BLaER1 treated with 17β-estradiol and CSF1 and Interleukin-3, amounts not matched to agents 10 nM and 100 nM (cell line): ENCODE results near the gene DNAJC18.

Experiments used
- H3K27ac ChIP-seq, 11 experiments: shearing (Covaris generic); formaldehyde crosslinking; 2 replicates each; pipeline ENCODE4 v1.8.1; 2022
- H3K27me3 ChIP-seq, 11 experiments: shearing (Covaris generic); formaldehyde crosslinking; 2 replicates each; pipeline ENCODE4 v1.8.1; 2022
- H3K36me3 ChIP-seq, 11 experiments: shearing (Covaris generic); formaldehyde crosslinking; 2 replicates each; pipeline ENCODE4 v1.8.1; 2022
- H3K4me1 ChIP-seq, 10 experiments: shearing (Covaris generic); formaldehyde crosslinking; 2 replicates each; pipeline ENCODE4 v1.8.1; 2022
- H3K4me2 ChIP-seq, 11 experiments: shearing (Covaris generic); formaldehyde crosslinking; 2 replicates each; pipeline ENCODE4 v1.8.1; 2022
- H3K4me3 ChIP-seq, 10 experiments: shearing (Covaris generic); formaldehyde crosslinking; 2 replicates each; pipeline ENCODE4 v1.8.1; 2022
- H3K9ac ChIP-seq, 11 experiments: shearing (Covaris generic); formaldehyde crosslinking; 2 replicates each; pipeline ENCODE4 v1.8.1; 2022
- H3K9me3 ChIP-seq, 11 experiments: shearing (Covaris generic); formaldehyde crosslinking; replicated peaks in 1 of 11; 2 replicates each; pipeline ENCODE4 v1.8.1; 2022
- H4K20me1 ChIP-seq, 11 experiments: shearing (Covaris generic); formaldehyde crosslinking; 2 replicates each; pipeline ENCODE4 v1.8.1; 2022
- Cebpa-rat ChIP-seq, 11 experiments: shearing (Covaris generic); IDR thresholded peaks; 2 replicates each; pipeline ENCODE4 v1.8.1; 2022

Gene DNAJC18

DNA sequence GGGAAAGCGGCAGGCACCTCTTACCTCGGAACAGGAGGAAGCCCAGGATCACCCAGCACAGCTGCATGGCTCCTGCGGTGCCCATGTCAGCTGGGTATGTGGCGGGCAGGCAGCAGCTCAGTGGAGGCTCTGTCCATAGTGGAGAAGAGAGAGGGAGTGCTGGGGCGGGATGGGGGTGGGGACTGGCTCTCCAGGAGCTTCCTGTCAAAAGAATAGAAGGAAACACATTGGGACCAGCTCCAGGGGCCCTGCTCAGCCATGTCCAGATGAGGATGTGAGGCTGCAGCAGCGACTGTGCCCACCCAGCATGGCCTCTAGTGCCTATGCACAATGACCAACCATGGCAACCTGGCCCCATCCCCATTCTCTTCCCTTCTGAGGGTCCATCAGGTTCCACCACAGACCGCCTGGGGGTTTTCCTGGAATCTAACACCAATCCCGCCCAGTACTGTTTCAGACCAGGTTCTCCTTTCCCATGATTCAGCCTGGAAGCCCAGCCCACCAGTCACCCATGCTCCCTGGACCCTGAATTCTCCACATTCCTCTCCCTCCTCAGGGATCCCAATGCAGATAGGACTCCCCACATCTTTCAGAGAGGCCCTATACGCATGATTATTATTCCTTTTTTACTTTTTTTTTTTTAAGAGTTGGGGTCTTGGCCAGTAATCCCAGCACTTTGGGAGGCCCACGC lies 23.4 kb upstream of the DNAJC18 start, which contains the start of gene ECSCR:
ECSCR (minus strand) TSS at position 158 of the 691 bp plus-strand sequence; CDS start at position 85, 73 bp downstream.
- Histone ChIP-seq H3K4me2 (peak within 1 kb of the TSS in 5 of 11 experiments; percentile 28 to 62 (median 46); a peak in 10 of 22 replicates), H3K4me1 (peaks cover 18 to 56% (median 27%) of the 10 kb centered on the region in 10 experiments), H3K27me3 (no peaks in the 10 kb centered on the region), H4K20me1 (no peaks in the 10 kb centered on the region), H3K9ac (peak within 1 kb of the TSS in 1 of 11 experiments; percentile 5; a peak in 1 of 22 replicates), H3K27ac (no peak within 1 kb of the TSS), H3K4me3 (no peak within 1 kb of the TSS), H3K9me3 (no peaks in the 10 kb centered on the region), H3K36me3 (no peaks in the 10 kb centered on the region)
- TF ChIP-seq Cebpa-rat (IDR thresholded peaks at IDR 0.05), result no peak

DNA sequence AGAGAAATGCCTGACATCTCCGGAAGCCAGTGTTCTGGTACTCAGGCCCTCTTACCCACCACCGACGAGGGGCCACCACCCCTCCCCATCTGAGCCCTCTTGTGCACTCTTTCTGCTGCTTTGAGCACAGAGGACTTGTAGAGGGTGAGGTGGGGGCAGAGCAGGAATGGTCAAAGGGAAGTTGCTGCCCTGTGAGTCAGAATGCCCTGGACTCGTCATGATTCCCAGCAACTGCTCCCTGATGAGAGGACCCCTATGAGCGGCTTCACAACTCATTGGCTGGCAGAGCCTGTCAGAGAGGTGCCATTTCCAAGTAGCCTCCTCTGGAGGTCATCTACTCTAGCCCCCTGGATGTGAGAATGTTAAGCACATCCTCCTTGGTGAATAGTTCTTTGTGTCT lies 22.4 kb upstream of the DNAJC18 start:
- Histone ChIP-seq H3K27ac (peak overlapping the region in 1 of 11 experiments; percentile 17; a peak in 1 of 22 replicates), H3K36me3 (no peaks in the 10 kb centered on the region), H3K27me3 (no peaks in the 10 kb centered on the region), H3K4me3 (no peak overlapping the region), H3K9me3 (no peaks in the 10 kb centered on the region), H3K9ac (peak overlapping the region in 1 of 11 experiments; percentile 5; a peak in 1 of 22 replicates), H3K4me1 (peaks cover 18 to 59% (median 31%) of the 10 kb centered on the region in 10 experiments), H3K4me2 (peak overlapping the region in 5 of 11 experiments; percentile 28 to 62 (median 46); a peak in 10 of 22 replicates), H4K20me1 (no peaks in the 10 kb centered on the region)
- no peak for TF ChIP-seq Cebpa-rat (IDR thresholded peaks at IDR 0.05)

- H3K9ac ChIP-seq, result peak overlapping the region in 1 of 11 experiments; percentile 5; a peak in 1 of 22 replicates
- H3K27ac ChIP-seq, result peak overlapping the region in 3 of 11 experiments; percentile 8 to 17 (median 15); a peak in 4 of 22 replicates
- no peaks in the 10 kb centered on the region for H4K20me1 ChIP-seq
- H3K4me2 ChIP-seq, result peak overlapping the region in 5 of 11 experiments; percentile 28 to 62 (median 46); a peak in 9 of 22 replicates
- H3K9me3 ChIP-seq, result no peaks in the 10 kb centered on the region
- H3K27me3 ChIP-seq, result no peaks in the 10 kb centered on the region
- no peak overlapping the region for H3K4me3 ChIP-seq
- peaks cover 18 to 64% (median 31%) of the 10 kb centered on the region in 10 experiments for H3K4me1 ChIP-seq
- TF ChIP-seq Cebpa-rat (IDR thresholded peaks at IDR 0.05), result no peak
- no peaks in the 10 kb centered on the region for H3K36me3 ChIP-seq
Observed at GRCh38 chr5:139461176-139461575, 21.9 kb upstream of the DNAJC18 start.

- Histone ChIP-seq H3K4me2 (peak overlapping the region in 3 of 11 experiments; percentile 46 to 86 (median 72); a peak in 2 of 22 replicates), H4K20me1 (no peaks in the 10 kb centered on the region), H3K4me3 (no peak overlapping the region), H3K27ac (no peak overlapping the region), H3K9me3 (no peaks in the 10 kb centered on the region), H3K4me1 (peaks cover 18 to 64% (median 31%) of the 10 kb centered on the region in 10 experiments), H3K9ac (no peak overlapping the region), H3K36me3 (no peaks in the 10 kb centered on the region), H3K27me3 (no peaks in the 10 kb centered on the region)
- no peak for TF ChIP-seq Cebpa-rat (IDR thresholded peaks at IDR 0.05)
Observed at GRCh38 chr5:139460455-139460854, 21.1 kb upstream of the DNAJC18 start.

DNA sequence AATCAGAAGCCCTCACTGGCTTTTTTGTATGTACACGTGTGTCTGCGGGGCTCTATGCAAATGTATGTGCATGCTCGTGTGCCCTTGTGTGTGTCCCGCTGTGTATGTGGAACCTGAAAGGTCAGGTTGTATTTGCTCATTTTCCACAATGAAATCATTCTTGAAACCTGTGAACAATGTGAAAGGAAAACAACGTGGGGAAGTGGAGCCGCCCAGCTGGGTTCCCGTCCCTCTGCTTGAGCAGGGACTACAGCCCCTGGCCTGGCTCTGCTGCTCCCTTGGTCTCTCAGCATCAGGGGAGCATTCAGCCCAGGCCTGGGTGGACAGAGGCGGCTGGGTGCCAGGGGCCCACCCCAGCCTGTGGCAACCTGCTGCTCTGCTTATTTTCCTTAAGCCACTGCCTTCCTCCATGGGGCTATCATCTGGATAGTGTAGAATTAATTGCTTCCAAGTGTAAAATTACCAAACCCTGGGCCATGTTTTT lies 20.2 kb upstream of the DNAJC18 start:
- no peaks in the 10 kb centered on the region for H3K9me3 ChIP-seq
- no peak overlapping the region for H3K4me3 ChIP-seq
- peak overlapping the region; percentile 21 to 86 (median 72); a peak in 20 of 22 replicates for H3K4me2 ChIP-seq
- no peaks in the 10 kb centered on the region for H3K36me3 ChIP-seq
- H3K27ac ChIP-seq, result peak overlapping the region in 8 of 11 experiments; percentile 32 to 76 (median 69); a peak in 14 of 22 replicates
- H4K20me1 ChIP-seq, result no peaks in the 10 kb centered on the region
- H3K9ac ChIP-seq, result peak overlapping the region in 2 of 11 experiments; percentile 55 to 58; a peak in 2 of 22 replicates
- no peaks in the 10 kb centered on the region for H3K27me3 ChIP-seq
- H3K4me1 ChIP-seq, result peaks cover 20 to 67% (median 34%) of the 10 kb centered on the region in 10 experiments
- TF ChIP-seq Cebpa-rat (IDR thresholded peaks at IDR 0.05), result no peak

DNA sequence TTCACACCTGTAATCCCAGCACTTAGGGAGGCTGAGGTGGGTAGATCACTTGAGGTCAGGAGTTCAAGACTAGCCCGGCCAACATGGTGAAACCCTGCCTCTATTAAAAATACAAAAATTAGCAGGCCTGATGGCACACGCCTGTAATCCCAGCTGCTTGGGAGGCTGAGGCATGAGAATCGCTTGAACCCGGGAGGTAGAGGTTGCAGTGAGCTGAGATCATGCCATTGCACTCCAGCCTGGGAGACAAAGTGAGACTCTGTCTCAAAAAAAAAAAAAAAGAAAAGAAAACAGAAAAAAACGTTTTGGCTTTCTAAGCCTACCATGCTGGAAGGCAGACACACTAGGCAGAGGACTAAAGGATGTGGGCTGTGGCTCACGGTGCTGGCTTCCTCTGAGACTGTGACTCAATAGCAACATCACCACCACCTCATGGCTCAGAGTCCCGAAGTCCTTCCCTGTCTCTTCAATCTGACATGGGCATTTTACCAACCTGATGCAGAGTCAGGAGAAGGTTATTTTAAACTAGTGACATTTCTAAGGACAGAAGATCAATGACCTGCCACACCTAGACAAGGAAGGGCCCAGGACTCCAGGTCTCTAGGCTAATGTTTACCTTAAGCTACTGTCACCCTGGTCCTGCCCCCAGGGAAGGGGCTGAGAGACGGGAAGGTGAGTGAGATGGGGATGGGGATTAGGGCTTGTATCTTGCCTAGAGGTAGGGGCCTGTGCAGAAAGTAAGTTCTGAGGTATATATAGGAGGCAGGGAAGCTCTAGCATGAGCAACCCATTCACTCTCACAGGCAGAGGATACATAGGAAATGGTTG lies 19.5 kb upstream of the DNAJC18 start:
- no peaks in the 10 kb centered on the region for H3K9me3 ChIP-seq
- H4K20me1 ChIP-seq, result no peaks in the 10 kb centered on the region
- no peak for TF ChIP-seq Cebpa-rat (IDR thresholded peaks at IDR 0.05)
- H3K4me1 ChIP-seq, result peaks cover 27 to 74% (median 39%) of the 10 kb centered on the region in 10 experiments
- no peak overlapping the region for H3K4me3 ChIP-seq
- no peaks in the 10 kb centered on the region for H3K36me3 ChIP-seq
- H3K27ac ChIP-seq, result peak overlapping the region in 9 of 11 experiments; percentile 32 to 76 (median 67); a peak in 15 of 22 replicates
- peak overlapping the region in 7 of 11 experiments; percentile 18 to 58 (median 47); a peak in 8 of 22 replicates for H3K9ac ChIP-seq
- no peaks in the 10 kb centered on the region for H3K27me3 ChIP-seq
- H3K4me2 ChIP-seq, result peak overlapping the region; percentile 21 to 86 (median 72)

DNA sequence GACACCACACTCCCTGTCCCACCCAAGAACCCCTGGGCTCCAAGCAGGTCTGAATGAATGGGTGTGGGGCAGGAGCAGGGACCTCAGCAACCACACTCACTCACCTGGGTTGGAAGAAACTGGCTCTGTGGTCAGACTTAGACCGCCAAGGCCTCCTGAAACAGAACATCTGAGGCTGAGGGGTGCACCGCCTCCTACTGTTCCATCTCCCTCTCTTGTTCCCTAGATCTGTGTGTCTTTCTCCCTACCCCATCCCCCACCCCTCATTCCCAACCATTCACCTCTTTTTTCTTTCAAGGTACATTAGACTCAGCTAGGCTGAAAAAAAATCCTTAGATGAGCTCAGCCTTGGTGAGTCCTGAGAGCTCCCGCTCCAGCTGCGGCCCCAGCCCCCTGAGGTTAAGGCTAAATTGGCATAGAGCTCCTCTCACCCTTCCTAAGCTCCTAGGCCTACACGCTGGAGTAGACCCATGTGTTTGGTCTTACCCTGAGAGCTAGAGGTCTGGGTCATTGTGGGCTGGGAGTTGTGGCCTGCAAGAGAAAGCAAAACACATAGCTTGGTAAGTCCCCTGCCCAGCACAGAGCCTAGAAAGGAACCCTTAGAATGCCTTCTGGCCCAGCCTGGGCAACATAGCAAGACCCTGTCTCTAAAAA lies 18.5 kb upstream of the DNAJC18 start:
- no peaks in the 10 kb centered on the region for H3K9me3 ChIP-seq
- no peak for TF ChIP-seq Cebpa-rat (IDR thresholded peaks at IDR 0.05)
- H3K4me2 ChIP-seq, result peak overlapping the region in 10 of 11 experiments; percentile 21 to 86 (median 75); a peak in 16 of 22 replicates
- H4K20me1 ChIP-seq, result no peaks in the 10 kb centered on the region
- no peaks in the 10 kb centered on the region for H3K27me3 ChIP-seq
- no peaks in the 10 kb centered on the region for H3K36me3 ChIP-seq
- H3K9ac ChIP-seq, result peak overlapping the region in 3 of 11 experiments; percentile 18 to 58 (median 55); a peak in 2 of 22 replicates
- H3K4me3 ChIP-seq, result no peak overlapping the region
- H3K4me1 ChIP-seq, result peaks cover 28 to 76% (median 42%) of the 10 kb centered on the region in 10 experiments
- peak overlapping the region in 8 of 11 experiments; percentile 21 to 76 (median 69); a peak in 13 of 22 replicates for H3K27ac ChIP-seq

DNA sequence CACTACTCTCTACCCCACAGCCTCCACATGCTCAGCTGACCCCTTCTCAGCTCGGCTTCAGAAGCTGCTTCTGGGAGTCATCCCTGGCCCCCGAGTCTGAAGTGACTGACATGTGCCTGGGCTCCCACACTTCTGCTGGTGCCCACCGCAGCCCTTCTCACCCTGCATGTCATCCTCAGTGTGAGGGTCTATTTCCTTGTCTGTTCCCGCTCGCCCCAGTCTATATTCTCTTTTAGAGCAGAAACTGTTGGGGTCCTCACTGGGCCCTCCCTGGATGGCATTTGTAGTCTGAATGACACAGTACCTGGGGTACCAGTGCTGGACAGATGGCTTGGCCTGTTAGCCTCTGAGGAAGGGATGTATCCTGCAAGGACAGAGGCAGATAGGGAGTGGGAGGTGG lies 17.9 kb upstream of the DNAJC18 start:
- no peaks in the 10 kb centered on the region for H3K36me3 ChIP-seq
- H3K9me3 ChIP-seq, result no peaks in the 10 kb centered on the region
- no peak for TF ChIP-seq Cebpa-rat (IDR thresholded peaks at IDR 0.05)
- H3K4me3 ChIP-seq, result no peak overlapping the region
- H3K9ac ChIP-seq, result no peak overlapping the region; a peak in 1 of 22 replicates
- H3K4me2 ChIP-seq, result peak overlapping the region in 6 of 11 experiments; percentile 63 to 86 (median 80); a peak in 8 of 22 replicates
- H3K27ac ChIP-seq, result peak overlapping the region in 7 of 11 experiments; percentile 25 to 76 (median 71); a peak in 12 of 22 replicates
- no peaks in the 10 kb centered on the region for H3K27me3 ChIP-seq
- peaks cover 25 to 70% (median 40%) of the 10 kb centered on the region in 10 experiments for H3K4me1 ChIP-seq
- no peaks in the 10 kb centered on the region for H4K20me1 ChIP-seq
